GM21390 (cell line): Measurements from ENCODE around the gene ANK3.

Source experiments
- ATAC-seq: cut with Tn5 transposase; IDR thresholded peaks from one replicate; pipeline ENCODE4 v1.9.1; 2021; ENCODE audit not compliant: unreplicated experiment

Gene ANK3

GRCh38 chr10:60286559-60286958 is 103.1 kb downstream of the ANK3 start:
- ATAC-seq: no peak

DNA sequence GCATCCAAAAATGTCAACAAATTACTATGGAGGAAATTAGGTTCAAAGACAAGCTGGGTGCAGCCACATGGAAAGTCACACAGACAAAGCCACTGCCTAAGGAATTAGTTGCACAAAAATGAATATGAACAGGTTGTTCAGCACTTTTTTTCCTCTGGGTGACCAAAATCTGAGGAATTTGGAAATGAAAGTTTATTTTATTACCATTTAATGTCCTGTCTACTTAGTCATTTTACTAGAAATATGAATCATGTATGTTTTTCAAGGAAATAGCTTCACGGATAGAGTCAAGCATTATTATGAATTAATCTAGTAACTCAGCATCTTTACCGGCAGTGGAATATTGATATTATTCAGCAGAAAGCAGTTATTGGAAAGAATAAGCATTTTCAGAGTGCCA is 106.3 kb downstream of the ANK3 start:
- no peak for ATAC-seq

GRCh38 chr10:60282771-60283353 is 106.8 kb downstream of the ANK3 start:
- no peak for ATAC-seq

DNA sequence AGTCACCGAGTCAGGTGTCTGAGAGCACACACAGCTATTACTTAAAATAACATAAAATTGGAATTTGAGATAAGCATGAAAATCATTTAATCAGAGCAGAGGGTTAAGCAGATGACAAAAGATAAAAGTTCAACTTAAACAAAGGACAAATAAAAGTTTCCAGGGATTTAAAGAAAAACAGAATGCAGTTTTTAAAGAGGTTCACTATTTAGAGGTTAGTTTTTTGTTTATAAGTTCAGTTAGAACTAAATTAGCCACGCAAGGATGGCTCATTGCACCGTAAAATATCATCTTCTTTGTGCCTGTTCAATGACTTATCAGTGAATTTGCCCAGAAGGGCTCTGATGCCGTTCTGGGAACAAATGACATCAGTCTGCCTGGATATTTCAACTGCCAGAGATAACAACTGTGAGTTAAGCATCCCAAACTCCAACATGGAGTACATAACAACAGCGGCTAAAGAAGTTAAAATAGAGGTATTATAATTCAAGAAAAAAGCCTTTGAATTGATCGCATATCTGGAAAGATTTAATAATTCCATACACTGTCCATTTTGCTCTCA is 107.8 kb downstream of the ANK3 start:
- no peak for ATAC-seq

GRCh38 chr10:60281331-60281730 is 108.3 kb downstream of the ANK3 start:
- ATAC-seq: no peak

DNA sequence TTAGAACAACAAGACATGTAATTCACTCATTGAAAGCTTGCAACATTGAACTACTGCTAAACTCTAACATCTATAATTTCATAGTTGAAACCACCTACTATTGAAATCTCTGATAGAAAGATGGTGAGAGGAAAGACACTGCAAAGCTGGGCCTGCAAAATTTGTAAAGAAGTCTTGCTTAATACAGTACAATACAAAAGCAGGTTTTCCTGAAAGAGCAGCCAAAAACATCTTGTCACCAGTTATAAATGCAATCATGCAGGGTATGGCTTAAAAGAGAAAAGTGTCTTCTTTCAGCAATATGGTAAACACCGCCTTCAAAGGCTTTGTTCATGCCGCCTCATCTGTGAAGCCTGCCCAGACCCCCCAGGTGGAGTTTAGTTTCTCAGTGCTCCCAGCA is 109.2 kb downstream of the ANK3 start:
- no peak for ATAC-seq

GRCh38 chr10:60277656-60278055 is 112.0 kb downstream of the ANK3 start:
- no peak for ATAC-seq

- no peak for ATAC-seq
Measured at GRCh38 chr10:60276232-60276631, 113.4 kb downstream of the ANK3 start.

DNA sequence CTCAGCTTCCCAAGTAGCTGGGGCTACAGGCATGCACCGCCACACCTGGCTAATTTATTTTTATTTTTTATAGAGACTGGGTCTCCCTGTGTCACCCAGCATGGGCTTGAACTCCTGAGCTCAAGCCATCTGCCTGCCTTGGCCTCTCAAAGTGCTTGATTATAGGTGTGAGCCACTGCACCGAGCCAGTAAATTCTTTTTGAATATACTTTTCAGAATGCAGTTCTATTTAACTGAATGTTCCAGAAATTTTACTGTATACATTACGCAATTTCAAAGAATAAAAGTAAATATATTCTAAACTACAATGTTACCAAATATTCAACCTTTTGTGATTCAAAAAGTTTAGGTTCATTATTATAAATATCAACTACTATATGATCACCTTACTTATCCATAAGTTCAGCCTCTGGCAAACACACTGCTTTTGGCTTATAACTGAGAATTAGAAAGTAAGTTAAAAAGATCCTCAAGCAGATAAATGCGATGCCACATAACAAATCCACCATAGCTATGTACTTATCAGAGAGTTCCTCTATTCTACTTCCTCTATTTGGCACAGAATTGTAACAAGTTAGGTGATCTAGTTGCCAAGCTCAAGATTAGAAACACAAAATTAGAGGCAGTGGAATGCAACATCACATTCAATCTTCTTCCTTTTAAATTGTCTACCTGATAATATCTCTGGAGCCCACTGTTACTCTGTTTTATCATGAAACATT is 118.2 kb downstream of the ANK3 start:
- no peak for ATAC-seq

- no peak for ATAC-seq
Measured at GRCh38 chr10:60270426-60270825, 119.2 kb downstream of the ANK3 start.

GRCh38 chr10:60267802-60268201 is 121.9 kb downstream of the ANK3 start:
- ATAC-seq: no peak

DNA sequence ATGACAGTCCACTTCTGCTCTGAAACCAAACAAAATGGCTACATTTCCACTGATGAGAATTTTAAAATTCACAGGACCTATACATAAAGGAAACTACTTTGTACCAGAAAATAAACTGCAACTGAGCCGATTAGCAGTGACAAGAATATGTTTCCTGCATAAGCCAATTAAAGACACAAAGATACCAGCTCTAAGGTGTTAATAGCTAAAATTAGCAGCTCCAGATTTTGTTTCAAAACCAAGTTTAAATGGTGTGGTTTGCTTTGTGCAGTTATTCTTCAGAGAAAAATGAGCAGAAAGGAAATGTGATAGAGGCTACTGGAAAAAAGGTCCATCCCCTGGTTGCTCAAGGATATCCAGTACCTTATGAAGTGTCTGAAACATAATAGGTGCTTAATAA is 123.2 kb downstream of the ANK3 start:
- ATAC-seq: no peak

- no peak for ATAC-seq
Measured at GRCh38 chr10:60262647-60263126, 127.0 kb downstream of the ANK3 start.

GRCh38 chr10:60260321-60260720 is 129.4 kb downstream of the ANK3 start:
- ATAC-seq: no peak

DNA sequence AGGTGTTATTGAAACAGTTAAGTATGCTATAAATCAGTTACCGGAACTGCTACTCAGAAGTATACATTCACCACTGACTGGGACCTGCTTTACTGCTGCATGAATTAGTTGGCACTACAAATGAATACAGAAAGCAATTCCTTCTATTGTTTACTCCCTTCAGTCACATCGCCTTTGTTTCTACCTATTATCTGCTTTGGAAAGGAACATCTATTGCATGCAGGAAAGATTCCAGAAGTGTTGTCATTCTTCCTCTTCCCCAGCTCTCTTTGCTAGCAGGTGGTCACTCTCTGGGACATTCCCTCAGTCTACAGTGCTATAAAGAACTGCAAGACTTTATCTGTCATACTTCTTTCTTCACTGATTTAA is 131.3 kb downstream of the ANK3 start:
- ATAC-seq: no peak

DNA sequence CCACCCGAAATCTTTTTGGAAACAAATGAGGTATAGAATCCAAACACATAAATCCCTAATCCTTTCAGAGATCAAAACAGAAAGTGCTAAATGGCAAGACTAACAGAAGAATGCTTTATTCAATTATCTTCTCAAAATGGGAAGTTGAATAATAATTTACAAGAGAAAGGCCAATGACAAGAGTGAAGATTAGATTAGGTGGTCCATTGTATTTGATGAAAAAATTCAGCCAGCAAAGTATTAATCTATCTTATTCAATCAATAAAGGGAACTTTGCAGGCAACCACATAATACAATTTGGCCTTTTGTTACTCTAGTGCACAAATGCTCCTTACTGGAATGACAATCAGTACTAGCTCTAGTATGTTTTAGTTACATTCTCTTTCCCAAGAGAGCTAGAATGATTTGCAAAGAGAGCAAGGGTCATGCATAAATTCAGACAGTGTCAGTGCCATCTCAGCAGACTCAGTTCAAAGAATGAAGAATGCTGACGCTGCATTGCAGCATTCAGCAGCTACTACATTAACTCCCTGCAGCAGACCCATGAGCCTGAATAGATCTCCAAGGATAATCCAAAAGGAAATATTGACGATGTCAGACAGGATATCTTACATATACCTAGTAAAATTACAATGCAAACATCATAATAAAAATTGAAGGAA is 131.8 kb downstream of the ANK3 start:
- ATAC-seq: no peak

DNA sequence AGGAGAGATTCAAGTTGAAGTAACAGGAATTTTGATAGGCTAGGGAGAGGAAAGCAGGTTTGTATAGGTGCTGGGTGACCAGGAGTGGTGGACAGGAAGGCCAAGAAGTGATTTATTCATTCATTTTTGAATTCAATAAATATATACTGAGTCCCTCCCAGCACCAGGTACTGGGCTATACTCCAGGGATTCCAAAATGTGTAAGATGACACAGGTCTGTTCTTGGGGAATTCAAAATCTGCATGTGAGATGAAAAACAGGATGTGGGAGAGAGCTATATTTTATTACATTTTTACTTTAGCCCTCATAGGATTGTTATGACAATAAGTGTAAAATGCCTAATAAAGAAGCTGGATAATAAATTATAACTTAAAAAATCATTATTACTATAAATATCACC is 134.9 kb downstream of the ANK3 start:
- ATAC-seq: no peak

DNA sequence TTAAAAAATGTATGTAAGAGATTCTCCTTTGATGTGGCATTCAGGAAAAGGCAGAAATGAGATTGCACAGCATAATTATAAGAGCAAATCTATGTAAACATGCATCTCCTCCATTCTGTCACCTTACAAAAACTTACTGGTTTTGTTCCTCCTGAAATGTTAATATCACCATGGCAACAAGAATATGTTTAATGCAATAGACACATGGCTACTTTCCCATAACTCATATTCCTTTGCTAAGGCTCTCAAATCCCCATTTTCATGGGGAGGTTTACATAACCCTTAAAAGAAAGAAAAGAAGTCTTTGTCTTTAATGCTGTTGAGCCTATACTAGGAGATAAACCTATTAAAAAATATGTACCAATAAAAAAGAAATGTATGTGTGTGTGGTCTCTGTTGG is 136.2 kb downstream of the ANK3 start:
- no peak for ATAC-seq

- no peak for ATAC-seq
Measured at GRCh38 chr10:60252688-60253087, 137.0 kb downstream of the ANK3 start.

DNA sequence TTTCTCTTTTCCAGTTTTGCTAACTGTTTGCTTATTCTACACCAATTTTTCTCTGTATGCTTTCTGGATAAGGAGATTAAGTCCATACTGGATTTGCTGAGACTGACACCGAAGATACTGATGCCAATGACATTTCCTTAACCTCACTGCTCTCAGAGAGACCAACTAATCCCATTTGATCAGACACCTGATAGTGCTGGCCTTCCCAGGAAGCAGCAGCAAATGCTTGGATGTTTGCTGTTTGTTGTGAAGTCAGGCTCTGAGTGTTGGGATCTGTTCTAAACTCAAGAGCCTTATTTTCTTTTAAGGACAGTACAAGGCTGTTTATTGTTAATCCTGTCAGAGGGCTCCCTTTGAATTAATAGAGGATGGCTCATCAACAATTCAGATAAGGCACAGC is 143.3 kb downstream of the ANK3 start:
- no peak for ATAC-seq

DNA sequence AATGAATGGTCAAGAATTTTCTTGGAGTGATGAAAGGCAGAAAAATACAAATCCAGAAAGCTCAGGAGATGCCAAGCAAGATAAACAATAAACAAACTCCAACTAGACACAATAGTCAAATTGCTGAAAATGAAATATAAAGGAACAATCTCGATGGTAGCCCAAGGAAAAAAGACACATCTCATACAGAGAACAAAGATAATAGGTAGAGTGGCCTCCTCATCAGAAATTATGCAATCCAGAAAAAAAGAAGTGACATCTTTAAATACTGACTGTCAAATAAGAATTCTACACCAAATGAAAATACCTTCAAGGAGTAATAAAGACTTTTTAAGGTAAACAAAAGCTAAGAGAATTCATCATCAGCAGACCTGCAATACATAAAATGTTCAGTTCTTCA is 150.4 kb downstream of the ANK3 start:
- no peak for ATAC-seq

GRCh38 chr10:60238759-60239100 is 150.9 kb downstream of the ANK3 start:
- ATAC-seq: no peak
